Measurements from ENCODE around the gene MCM3. TPM values are rescaled to one million over a fixed set of nuclear protein-coding genes. Genes with fewer than 3 reads are reported as not detected.

The MCM3 gene
- total and polyA plus RNA-seq, 2 of the 4 experiments (the other 2 are of a cell fraction): 54.6 to 66.5 TPM

GRCh38 chr6:52262620-52263344, 21.8 kb downstream of the MCM3 start:
- Histone ChIP-seq H2AFZ (replicated peaks; ENCODE audit: low read length, poor library complexity) (no peak overlapping the region), H3K4me1 (ENCODE audit: control insufficient read depth, insufficient read depth, low read length) (peaks cover 14% of the 10 kb centered on the region; the same call in 1 of the 2 replicates), H3K79me1 (ENCODE audit: low read depth in 1 of 2, low read length in 2 of 2) (no peaks in the 10 kb centered on the region), H2AK9ac (replicated peaks; ENCODE audit: low read depth, low read length, poor library complexity) (no peak overlapping the region), H3K4ac (ENCODE audit: low read depth, low read length) (no peak overlapping the region), H2BK5ac (ENCODE audit: low read depth, low read length, poor library complexity, severe bottlenecking) (no peak overlapping the region), H3K9me1 (ENCODE audit: insufficient read depth, low read length) (peaks cover 8% of the 10 kb centered on the region), H2BK15ac (ENCODE audit: low read depth, low read length) (no peak overlapping the region), H2AK5ac (ENCODE audit: low read depth, low read length) (no peak overlapping the region), H3K23ac (ENCODE audit: low read depth, low read length) (no peak overlapping the region), H4K20me1 (ENCODE audit: insufficient read depth, low read length) (peaks cover 6% of the 10 kb centered on the region), H4K91ac (ENCODE audit: insufficient read depth, low read depth, low read length) (no peak overlapping the region), H2BK20ac (ENCODE audit: low read depth, low read length) (peak overlapping the region; percentile 17; the same call in 1 of the 2 replicates), H3K27me3 (ENCODE audit: control insufficient read depth, insufficient read depth, low read length) (no peaks in the 10 kb centered on the region), H3K9me3 (ENCODE audit: control insufficient read depth, insufficient read depth, low read length) (no peaks in the 10 kb centered on the region), H4K5ac (ENCODE audit: low read depth, low read length) (no peak overlapping the region), H4K8ac (ENCODE audit: low read depth in 2 of 2, low read length in 2 of 2) (no peak overlapping the region), H3K9ac (ENCODE audit: low read depth, low read length) (no peak overlapping the region), H3K36me3 (ENCODE audit: control insufficient read depth, insufficient read depth, low read length) (peaks cover 15% of the 10 kb centered on the region), H2BK120ac (ENCODE audit: low read depth, low read length) (no peak overlapping the region), H3K27ac (ENCODE audit: insufficient read depth, low read length) (no peak overlapping the region), H3K4me3 (ENCODE audit: insufficient read depth, low read depth, low read length) (no peak overlapping the region), H3K18ac (ENCODE audit: low read depth, low read length) (no peak overlapping the region), H3K56ac (ENCODE audit: extremely low read depth, insufficient read depth, low read length) (no peak overlapping the region), H3K14ac (replicated peaks; ENCODE audit: low read depth, low read length) (no peak overlapping the region), H3K4me2 (ENCODE audit: low read depth, low read length) (no peak overlapping the region)
- ATAC-seq (ENCODE audit: low read depth) (no peak), DNase-seq (no peak)
- ChIA-PET POLR2A (ENCODE audit: unreplicated experiment) (no interaction called here), CTCF (interaction anchor here (1.0 to 1.9 kb wide), 6 partner anchors 21 to 137 kb away, joined by 3 to 7 read pairs (median 4); no protein-coding TSS in a partner anchor)
- intact Hi-C loops (cut with micrococcal nuclease): loop anchor here (1.0 to 2.0 kb wide), 6 partner anchors 99 to 407 kb away; partner anchors contain the start of gene PKHD1
- dilution Hi-C loops (cut with HindIII; ENCODE audit: low sequenced_read_pairs, unreplicated experiment): no loop called here
- 100% methylated on average over 2 of the region's 9 CpGs; no CpG with 5 or more reads in 1 of the 2 experiments for WGBS, 2 experiments (ENCODE audit: extremely low coverage in 2 of 2, insufficient read length in 1 of 2)
- no TSS peak for BruUV-seq (replicated peaks)
- in situ Hi-C loops (cut with MboI; ENCODE audit: low sequenced_read_pairs): loop anchor here (5.0 kb wide), 1 partner anchor 100 kb away; no protein-coding TSS in a partner anchor
- TF ChIP-seq MAZ (IDR thresholded peaks at IDR 0.05; ENCODE audit: borderline replicate concordance, low read depth, low read length) (no peak), MXI1 (IDR thresholded peaks at IDR 0.05; ENCODE audit: borderline replicate concordance, low read depth, low read length) (no peak), RCOR1 (IDR thresholded peaks at IDR 0.05; ENCODE audit: insufficient replicate concordance, low read length) (no peak), FOS (IDR thresholded peaks at IDR 0.05; ENCODE audit: low read depth, low read length) (no peak), MAFK (IDR thresholded peaks at IDR 0.05; ENCODE audit: low read depth, low read length) (no peak), CEBPB (IDR thresholded peaks at IDR 0.05; ENCODE audit: low read depth, low read length) (no peak), USF2 (IDR thresholded peaks at IDR 0.05; ENCODE audit: low read depth, low read length) (no peak), CTCF (conservative IDR thresholded peaks at IDR 0.05; ENCODE audit: low read depth, low read length) (no peak), CHD1 (IDR thresholded peaks at IDR 0.05; ENCODE audit: low read depth, low read length) (no peak), SMC3 (IDR thresholded peaks at IDR 0.05; ENCODE audit: low read depth, low read length) (no peak), ELK1 (IDR thresholded peaks at IDR 0.05; ENCODE audit: borderline replicate concordance, low read depth, low read length) (no peak), BHLHE40 (IDR thresholded peaks at IDR 0.05; ENCODE audit: low read depth, low read length) (no peak), RFX5 (IDR thresholded peaks at IDR 0.05; ENCODE audit: low read depth, low read length) (no peak), NFE2L2 (IDR thresholded peaks at IDR 0.05; ENCODE audit: low read depth, low read length) (no peak), POLR2A (IDR thresholded peaks at IDR 0.05; ENCODE audit: low read depth, low read length) (no peak)

Data from IMR-90 (cell line).